NCI-H146 treated with DMSO at 0.1 percent for 48 hours (cell line): ENCODE measurements around the gene ATP6AP1.
A peak's percentile ranks its signal among the peaks of the same experiment; 100 is the strongest.
"Not testable (repeated sequence)": the region's sequence is repeated elsewhere in the genome, so short reads cannot be mapped to it uniquely, and the experiment has no call there.

Source experiments
- DNase-seq: peaks from one replicate; lab custom pipeline; 2025; ENCODE audit not compliant: unreplicated experiment; lab: John Stamatoyannopoulos, UW

ATP6AP1 gene

GRCh38 chrX:154398668-154399526, 29.6 kb upstream of the ATP6AP1 start:
- peak; percentile 33 for DNase-seq

- no peak for DNase-seq
Measured at GRCh38 chrX:154399527-154400368, 28.7 kb upstream of the ATP6AP1 start.

GRCh38 chrX:154400369-154400817, 28.1 kb upstream of the ATP6AP1 start:
- DNase-seq = not testable (repeated sequence)

GRCh38 chrX:154401045-154401799, 27.3 kb upstream of the ATP6AP1 start:
- DNase-seq = no peak

GRCh38 chrX:154401918-154402621, 26.4 kb upstream of the ATP6AP1 start:
- DNase-seq = no peak

- DNase-seq = no peak
Measured at GRCh38 chrX:154402622-154403127, 25.8 kb upstream of the ATP6AP1 start.

GRCh38 chrX:154403192-154403591, 25.3 kb upstream of the ATP6AP1 start:
- DNase-seq = no peak

- no peak for DNase-seq
Measured at GRCh38 chrX:154403858-154404257, 24.6 kb upstream of the ATP6AP1 start.

GRCh38 chrX:154404625-154405192, 23.8 kb upstream of the ATP6AP1 start:
- no peak for DNase-seq

GRCh38 chrX:154408659-154409221, 19.7 kb upstream of the ATP6AP1 start:
- no peak for DNase-seq

- no peak for DNase-seq
Measured at GRCh38 chrX:154409222-154409871, 19.1 kb upstream of the ATP6AP1 start, which contains the start of gene DNASE1L1. Gene DNASE1L1, minus strand, starts transcription at chrX:154409254. Its CDS starts 3,686 bp downstream, at chrX:154405568.

- DNase-seq = peak; percentile 20
Measured at GRCh38 chrX:154411981-154412340, 16.5 kb upstream of the ATP6AP1 start.

- DNase-seq = no peak
Measured at GRCh38 chrX:154412468-154412867, 16.0 kb upstream of the ATP6AP1 start.

GRCh38 chrX:154413142-154413541, 15.3 kb upstream of the ATP6AP1 start:
- no peak for DNase-seq

GRCh38 chrX:154417157-154417556, 11.3 kb upstream of the ATP6AP1 start:
- peak; percentile 12 for DNase-seq

- DNase-seq = no peak
Measured at GRCh38 chrX:154419189-154419588, 9.3 kb upstream of the ATP6AP1 start.

- DNase-seq = no peak
Measured at GRCh38 chrX:154419688-154420401, 8.6 kb upstream of the ATP6AP1 start.

- DNase-seq = no peak
Measured at GRCh38 chrX:154420402-154420756, 8.1 kb upstream of the ATP6AP1 start.
